Spleen (tissue), 13 donors: ENCODE results near the gene OR10C1. TPM values are rescaled to one million over a fixed set of nuclear protein-coding genes. Genes with fewer than 3 reads are reported as not detected.

Experiments
- DNase-seq: peaks from one replicate; pipeline ENCODE4 v3.0.0-alpha.2; 2020
- H3K27ac ChIP-seq, 8 donors: fragments of 200-600 bp; sonication (generic) in 7 of 8; 1 replicate in 4 of 8; 2 replicates in 4 of 8; pipeline versions ENCODE4 v1.5.0 to v1.8.0; 2016 to 2021; ENCODE audit warnings: inconsistent platforms in 4 of 8, mild to moderate bottlenecking in 4 of 8, moderate library complexity in 1 of 8
- H3K27me3 ChIP-seq, 7 donors: fragments of 200-600 bp; sonication (generic) in 6 of 7; replicated peaks in 1 of 7; 1 replicate in 4 of 7; 2 replicates in 3 of 7; pipeline versions ENCODE4 v1.5.0 to v1.8.0; 2016 to 2021; ENCODE audit warnings: inconsistent platforms in 3 of 7, mild to moderate bottlenecking in 1 of 7
- H3K36me3 ChIP-seq, 6 donors: fragments of 200-600 bp; sonication (generic) in 5 of 6; 1 replicate in 4 of 6; 2 replicates in 2 of 6; pipeline versions ENCODE4 v1.5.0 to v1.8.0; 2016 to 2021; ENCODE audit warnings: inconsistent platforms in 2 of 6
- H3K4me1 ChIP-seq, 6 donors: fragments of 200-600 bp; sonication (generic) in 5 of 6; 1 replicate in 3 of 6; 2 replicates in 3 of 6; pipeline versions ENCODE4 v1.5.0 to v1.8.0; 2016 to 2021; ENCODE audit warnings: inconsistent platforms in 3 of 6
- H3K4me3 ChIP-seq, 8 donors: fragments of 200-600 bp; sonication (generic) in 7 of 8; 1 replicate in 4 of 8; 2 replicates in 4 of 8; pipeline versions ENCODE4 v1.5.0 to v1.8.0; 2016 to 2021; ENCODE audit warnings: inconsistent platforms in 4 of 8, mild to moderate bottlenecking in 4 of 8, moderate library complexity in 2 of 8
- H3K9me3 ChIP-seq, 8 donors: fragments of 200-600 bp; sonication (generic) in 7 of 8; 1 replicate in 4 of 8; 2 replicates in 4 of 8; pipeline versions ENCODE4 v1.5.0 to v1.8.0; 2016 to 2021; ENCODE audit warnings: inconsistent platforms in 4 of 8
- POLR2A ChIP-seq, 3 donors: fragments of 450-650 bp; IDR thresholded peaks; one replicate each; pipeline ENCODE4 v1.5.1; 2017; ENCODE audit warnings: antibody characterized with exemption in 3 of 3, mild to moderate bottlenecking in 1 of 3
- POLR2AphosphoS5 ChIP-seq, 3 donors: sonication (generic); formaldehyde crosslinking; IDR thresholded peaks; one replicate each; pipeline ENCODE4 v1.5.1; 2017; ENCODE audit warnings: antibody characterized with exemption in 3 of 3
- WGBS, 5 donors: extraction: QIAGEN DNeasy Blood & Tissue Kit in 3 of 5; methylation state at CpG; one replicate each; pipeline versions ENCODE4 v1.1.5 to v1.1.7; 2013 to 2018; 5-methylcytosine and 5-hydroxymethylcytosine counted together
- intact Hi-C: fragments of 100-400 bp; cut with DNase I; formaldehyde crosslinking; loops from one replicate; pipeline ENCODE4 v1.15.0; 2023; ENCODE audit warnings: low total_unique reads
- long read RNA-seq, 2 donors: transcript quantifications; one replicate each; lab custom pipeline, GENCODE V29; 2026
- polyA plus RNA-seq, 3 donors: library from polyadenylated mRNA; stranded (reverse); fragments of 200-250 nt; gene quantifications; one replicate each; pipeline ENCODE4 v1.2.1, GENCODE V29; 2013
- total RNA-seq, 7 donors: library from RNA; depleted of rRNA in 3 of 7; stranded (reverse); fragments of >200 nt in 3 of 7; fragmentation: NEBNext Ultra II Directional in 4 of 7; extraction: Animal tissue kit (Norgen Biotek cat#: 25700) in 4 of 7; gene quantifications; one replicate each; pipeline versions ENCODE4 v1.1.0 to v1.2.1, GENCODE V29; 2016 to 2021
- TF ChIP-seq, protein P1 (sequence below), 11 experiments: fragments of 200-600 bp in 7 of 11; fragments of 450-650 bp in 4 of 11; sonication (generic) in 4 of 11; IDR thresholded peaks in 8 of 11; conservative IDR thresholded peaks in 3 of 11; 1 replicate in 7 of 11; 2 replicates in 4 of 11; pipeline versions ENCODE4 v1.4.0 to v1.8.0; 2016 to 2021; ENCODE audit warnings: antibody characterized with exemption in 11 of 11, inconsistent platforms in 4 of 11, mild to moderate bottlenecking in 1 of 11
- donor health status: healthy with polysubstance abuse.
- donor health status: DM: no; HTN: no; CAD: no; lungs with moderate emphysema.
- donor health status: DM: no; HTN: no; CAD: no.
- donor health status: Bipolar disorder and iron deficiency.
- donor health status: healthy.
- donor health status: DM: no; HTN: no; CAD: no.
- donor health status: DM: yes; HTN: yes; CAD: no.

Gene OR10C1, protein sequence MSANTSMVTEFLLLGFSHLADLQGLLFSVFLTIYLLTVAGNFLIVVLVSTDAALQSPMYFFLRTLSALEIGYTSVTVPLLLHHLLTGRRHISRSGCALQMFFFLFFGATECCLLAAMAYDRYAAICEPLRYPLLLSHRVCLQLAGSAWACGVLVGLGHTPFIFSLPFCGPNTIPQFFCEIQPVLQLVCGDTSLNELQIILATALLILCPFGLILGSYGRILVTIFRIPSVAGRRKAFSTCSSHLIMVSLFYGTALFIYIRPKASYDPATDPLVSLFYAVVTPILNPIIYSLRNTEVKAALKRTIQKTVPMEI
- total RNA-seq (not detected), polyA plus RNA-seq (not detected)
- long read RNA-seq, donor 1: 0 reads
- long read RNA-seq, donor 2: 0 reads

DNA sequence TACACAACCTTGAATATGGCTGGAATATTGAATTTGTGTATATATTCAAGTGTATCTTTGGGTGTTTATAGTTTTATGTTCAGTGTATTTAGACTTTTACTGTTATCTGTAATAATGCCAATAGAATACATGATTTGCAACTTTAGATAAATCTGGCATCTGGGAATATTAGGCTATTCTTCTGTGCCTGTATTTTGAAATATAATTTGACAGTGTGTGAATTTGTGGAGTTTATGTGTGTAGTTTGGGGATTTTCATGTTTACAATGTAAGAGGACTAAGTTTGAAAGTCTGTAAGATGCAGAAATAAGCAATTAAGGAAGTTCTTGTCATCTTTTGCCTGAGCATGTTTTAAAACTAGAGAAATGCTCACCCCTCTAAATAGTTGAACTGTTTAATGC lies at the start of gene OR10C1:
Gene OR10C1 (plus strand): TSS at position 301 of the 400 bp plus-strand sequence. CDS start 710 bp downstream, outside the sequence.
- no peaks in the 10 kb centered on the region for H3K36me3 ChIP-seq
- no peak within 1 kb of the TSS for H3K27ac ChIP-seq
- TF ChIP-seq POLR2A (IDR thresholded peaks at IDR 0.05) (no peak), POLR2AphosphoS5 (IDR thresholded peaks at IDR 0.05) (no peak)
- TF ChIP-seq, protein P1, sequence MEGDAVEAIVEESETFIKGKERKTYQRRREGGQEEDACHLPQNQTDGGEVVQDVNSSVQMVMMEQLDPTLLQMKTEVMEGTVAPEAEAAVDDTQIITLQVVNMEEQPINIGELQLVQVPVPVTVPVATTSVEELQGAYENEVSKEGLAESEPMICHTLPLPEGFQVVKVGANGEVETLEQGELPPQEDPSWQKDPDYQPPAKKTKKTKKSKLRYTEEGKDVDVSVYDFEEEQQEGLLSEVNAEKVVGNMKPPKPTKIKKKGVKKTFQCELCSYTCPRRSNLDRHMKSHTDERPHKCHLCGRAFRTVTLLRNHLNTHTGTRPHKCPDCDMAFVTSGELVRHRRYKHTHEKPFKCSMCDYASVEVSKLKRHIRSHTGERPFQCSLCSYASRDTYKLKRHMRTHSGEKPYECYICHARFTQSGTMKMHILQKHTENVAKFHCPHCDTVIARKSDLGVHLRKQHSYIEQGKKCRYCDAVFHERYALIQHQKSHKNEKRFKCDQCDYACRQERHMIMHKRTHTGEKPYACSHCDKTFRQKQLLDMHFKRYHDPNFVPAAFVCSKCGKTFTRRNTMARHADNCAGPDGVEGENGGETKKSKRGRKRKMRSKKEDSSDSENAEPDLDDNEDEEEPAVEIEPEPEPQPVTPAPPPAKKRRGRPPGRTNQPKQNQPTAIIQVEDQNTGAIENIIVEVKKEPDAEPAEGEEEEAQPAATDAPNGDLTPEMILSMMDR (IDR thresholded peaks at IDR 0.05 in 8 of 11, conservative IDR thresholded peaks at IDR 0.05 in 3 of 11): no peak
- peaks cover 0 to 6% (median 0%) of the 10 kb centered on the region in 8 donors for H3K9me3 ChIP-seq
- no peaks in the 10 kb centered on the region for H3K4me1 ChIP-seq
- intact Hi-C loops: no loop called here
- H3K27me3 ChIP-seq: peaks cover 0 to 21% (median 0%) of the 10 kb centered on the region in 7 donors
- no peak for DNase-seq
- no peak within 1 kb of the TSS for H3K4me3 ChIP-seq

DNA sequence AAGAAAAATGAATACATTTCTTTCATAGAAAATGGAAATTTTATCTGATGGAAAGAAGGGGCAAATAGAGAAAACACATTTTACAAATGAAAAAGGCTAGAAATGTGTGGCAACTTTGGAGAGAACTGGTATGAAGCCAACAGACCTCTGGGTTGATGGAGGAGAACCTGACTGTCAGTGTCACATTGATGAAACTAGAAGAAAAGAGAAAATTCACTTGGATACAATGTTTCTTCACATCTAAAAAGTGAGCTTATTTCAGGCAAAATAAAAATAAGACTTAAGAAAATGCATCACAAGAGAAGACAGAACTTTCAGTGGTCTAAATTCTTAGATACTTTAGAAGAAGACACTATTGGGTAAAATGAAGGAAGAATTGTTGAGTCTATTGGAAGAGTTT lies 43.8 kb upstream of the OR10C1 start, which contains the start of gene OR12D2:
Gene OR12D2 (plus strand): TSS at position 301 of the 400 bp plus-strand sequence. CDS start 1,069 bp downstream, outside the sequence.
- intact Hi-C loops: no loop called here
- TF ChIP-seq POLR2AphosphoS5 (IDR thresholded peaks at IDR 0.05) (no peak), POLR2A (IDR thresholded peaks at IDR 0.05) (no peak)
- TF ChIP-seq, protein P1 (IDR thresholded peaks at IDR 0.05 in 8 of 11, conservative IDR thresholded peaks at IDR 0.05 in 3 of 11): no peak
- H3K4me1 ChIP-seq: no peaks in the 10 kb centered on the region
- H3K36me3 ChIP-seq: no peaks in the 10 kb centered on the region
- H3K9me3 ChIP-seq: no peaks in the 10 kb centered on the region
- peaks cover 0 to 24% (median 4%) of the 10 kb centered on the region in 7 donors for H3K27me3 ChIP-seq
- no peak within 1 kb of the TSS for H3K27ac ChIP-seq
- no peak for DNase-seq
- no peak within 1 kb of the TSS for H3K4me3 ChIP-seq

DNA sequence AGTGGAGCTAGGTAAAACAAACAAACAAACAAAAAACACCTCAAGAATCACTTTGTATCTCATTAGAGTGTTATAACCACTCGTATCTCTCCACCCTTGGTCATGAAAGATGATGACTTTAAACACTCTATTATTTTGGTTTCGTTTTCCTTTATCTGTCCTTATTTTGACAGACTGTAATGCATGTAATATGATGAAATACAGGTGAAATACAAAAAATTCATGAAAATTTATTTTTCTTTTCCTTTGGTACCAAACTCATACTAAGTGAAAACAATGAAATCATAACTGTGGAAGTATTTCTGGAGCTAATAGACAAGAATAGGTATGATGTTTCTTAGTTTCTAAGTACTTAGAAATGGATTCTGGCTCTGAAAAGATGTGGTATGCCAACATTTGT lies 39.6 kb upstream of the OR10C1 start:
- WGBS, 5 donors: 48 to 81% (median 75%) methylated on average over 2 of the region's 2 CpGs
- H3K4me3 ChIP-seq: no peak overlapping the region
- H3K9me3 ChIP-seq: no peaks in the 10 kb centered on the region
- no peaks in the 10 kb centered on the region for H3K36me3 ChIP-seq
- H3K27me3 ChIP-seq: peaks cover 0 to 10% (median 0%) of the 10 kb centered on the region in 7 donors
- TF ChIP-seq POLR2A (IDR thresholded peaks at IDR 0.05): no peak
- TF ChIP-seq, protein P1 (IDR thresholded peaks at IDR 0.05 in 8 of 11, conservative IDR thresholded peaks at IDR 0.05 in 3 of 11): no peak
- no peak for TF ChIP-seq POLR2AphosphoS5 (IDR thresholded peaks at IDR 0.05)
- H3K27ac ChIP-seq: no peak overlapping the region
- no peaks in the 10 kb centered on the region for H3K4me1 ChIP-seq
- intact Hi-C loops: no loop called here
- DNase-seq: no peak

DNA sequence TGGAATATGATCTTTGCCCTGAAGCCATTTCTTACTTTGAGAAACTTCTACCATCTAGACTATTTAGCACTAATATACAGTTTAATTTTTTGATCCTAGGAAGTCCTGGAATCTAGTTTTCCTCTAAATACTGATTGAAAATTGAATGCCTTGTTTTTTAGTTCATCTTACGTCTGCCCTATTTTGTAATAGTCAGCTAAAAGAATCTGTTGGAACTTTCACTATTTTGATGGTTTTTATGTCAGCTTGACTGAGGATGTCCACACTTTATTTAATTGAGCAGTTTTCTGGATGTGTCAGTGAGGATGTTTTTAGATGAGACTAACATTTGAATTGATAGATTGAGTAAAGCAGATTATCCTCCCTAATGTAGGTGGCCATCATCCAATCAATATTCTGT lies 35.3 kb upstream of the OR10C1 start:
- H3K27me3 ChIP-seq: peaks cover 0 to 8% (median 0%) of the 10 kb centered on the region in 7 donors
- DNase-seq: no peak
- TF ChIP-seq, protein P1 (IDR thresholded peaks at IDR 0.05 in 8 of 11, conservative IDR thresholded peaks at IDR 0.05 in 3 of 11): no peak
- TF ChIP-seq POLR2A (IDR thresholded peaks at IDR 0.05): no peak
- TF ChIP-seq POLR2AphosphoS5 (IDR thresholded peaks at IDR 0.05): no peak
- no peak overlapping the region for H3K27ac ChIP-seq
- H3K36me3 ChIP-seq: no peaks in the 10 kb centered on the region
- 39 to 96% (median 85%) methylated on average over 1 of the region's 1 CpG for WGBS, 5 donors
- no peak overlapping the region for H3K4me3 ChIP-seq
- peaks cover 0 to 8% (median 0%) of the 10 kb centered on the region in 8 donors for H3K9me3 ChIP-seq
- no peaks in the 10 kb centered on the region for H3K4me1 ChIP-seq
- intact Hi-C loops: no loop called here
